ENCODE results near the gene COG5.

- no peak for TF ChIP-seq CTCF (IDR thresholded peaks at IDR 0.05; ENCODE audit: low read depth, low read length, missing input control)
- TF ChIP-seq HNF4A (conservative IDR thresholded peaks at IDR 0.05): no peak
- TF ChIP-seq SP1 (IDR thresholded peaks at IDR 0.05): no peak
- no peak for TF ChIP-seq FOXA1 (IDR thresholded peaks at IDR 0.05)
- no peak for TF ChIP-seq GABPA (IDR thresholded peaks at IDR 0.05 in 1 of 2, conservative IDR thresholded peaks at IDR 0.05 in 1 of 2)
- no peak for TF ChIP-seq MAX (IDR thresholded peaks at IDR 0.05)
- TF ChIP-seq JUND (IDR thresholded peaks at IDR 0.05): no peak
- TF ChIP-seq ZBTB33 (IDR thresholded peaks at IDR 0.05): no peak
- TF ChIP-seq ATF3 (IDR thresholded peaks at IDR 0.05): no peak
- no peak for TF ChIP-seq REST (IDR thresholded peaks at IDR 0.05)
Observed at GRCh38 chr7:107527196-107527595, 36.5 kb downstream of the COG5 start.
